Left ventricle myocardium superior (tissue), 1 donor: ENCODE data around the gene FBXW5. TPM values are rescaled to one million over a fixed set of nuclear protein-coding genes. Genes with fewer than 3 reads are reported as not detected.

Experiments
- ATAC-seq: fragments of 200-7000 bp; cut with Tn5 transposase; one replicate; pipeline ENCODE4 v1.9.1; 2020; ENCODE audit warnings: mild to moderate bottlenecking, moderate library complexity
- DNase-seq: peaks from one replicate; pipeline ENCODE4 v3.0.0-alpha.2; 2020
- intact Hi-C: fragments of 100-400 bp; cut with micrococcal nuclease; formaldehyde crosslinking; loops from one replicate; pipeline ENCODE4 v1.11.0; 2022
- total RNA-seq: library from RNA; stranded (reverse); fragmentation: NEBNext Ultra II Directional; extraction: Animal tissue kit (Norgen Biotek cat#: 25700); gene quantifications from one replicate; pipeline ENCODE4 v1.2.1, GENCODE V29; 2021
- donor health status: DM: no; HTN: yes; CAD: no; lungs with severe emphysema.

FBXW5 gene
- total RNA-seq, 1 donor from 2014 or later = 162 TPM

GRCh38 chr9:136953771-136954269 lies 9.3 kb upstream of the FBXW5 start:
- no peak for ATAC-seq
- intact Hi-C loops = no loop called here
- DNase-seq = peak; percentile 19

- ATAC-seq (no peak), DNase-seq (peak; percentile 34)
- intact Hi-C loops = no loop called here
These were observed 8.6 kb upstream of the FBXW5 start for GRCh38 chr9:136952876-136953770.

- peak; percentile 68 for DNase-seq
- intact Hi-C loops = no loop called here
- ATAC-seq = no peak
These were observed 7.8 kb upstream of the FBXW5 start for GRCh38 chr9:136952321-136952850.

- intact Hi-C loops = no loop called here
- DNase-seq = peak; percentile 34
- ATAC-seq = no peak
These were observed 7.2 kb upstream of the FBXW5 start, which contains the start of gene LCN12 for GRCh38 chr9:136951541-136952320. LCN12 (plus strand) TSS chr9:136952273; CDS start chr9:136952328, 55 bp downstream.

- DNase-seq = peak; percentile 78
- intact Hi-C loops = no loop called here
- peak; percentile 53 for ATAC-seq
These were observed 6.2 kb upstream of the FBXW5 start for GRCh38 chr9:136950656-136951276.

- DNase-seq = peak; percentile 98
- intact Hi-C loops = no loop called here
- ATAC-seq = peak; percentile 90
These were observed 5.5 kb upstream of the FBXW5 start for GRCh38 chr9:136949817-136950655.

GRCh38 chr9:136949239-136949816 lies 4.8 kb upstream of the FBXW5 start:
- intact Hi-C loops = no loop called here
- DNase-seq (no peak), ATAC-seq (peak; percentile 2)

- DNase-seq (peak; percentile 85), ATAC-seq (no peak)
- intact Hi-C loops = no loop called here
These were observed 3.5 kb upstream of the FBXW5 start for GRCh38 chr9:136947955-136948510.

- intact Hi-C loops = no loop called here
- peak; percentile 43 for DNase-seq
- no peak for ATAC-seq
These were observed 2.7 kb upstream of the FBXW5 start for GRCh38 chr9:136947028-136947891.

GRCh38 chr9:136946228-136947027 lies 1.9 kb upstream of the FBXW5 start:
- intact Hi-C loops = no loop called here
- DNase-seq (peak; percentile 49), ATAC-seq (no peak)

- intact Hi-C loops = no loop called here
- ATAC-seq = no peak
These were observed 1.0 kb upstream of the FBXW5 start for GRCh38 chr9:136945333-136946227.

GRCh38 chr9:136944212-136944518 lies 373 bp downstream of the FBXW5 start:
- ATAC-seq = peak; percentile 29
- intact Hi-C loops = no loop called here
- DNase-seq = no peak

More at GRCh38 chr9:136945333-136946227, 1.0 kb upstream of the FBXW5 start:
- peak; percentile 44 for DNase-seq

GRCh38 chr9:136943291-136944211 lies 987 bp downstream of the FBXW5 start:
- DNase-seq (peak; percentile 69), ATAC-seq (no peak)
- intact Hi-C loops = no loop called here

GRCh38 chr9:136942881-136943230 lies 1.7 kb downstream of the FBXW5 start:
- no peak for ATAC-seq
- intact Hi-C loops = no loop called here
- no peak for DNase-seq
